Psoas muscle (tissue), 8 donors: ENCODE data around the gene MYO15B. TPM values are rescaled to one million over a fixed set of nuclear protein-coding genes. Genes with fewer than 3 reads are reported as not detected.

Source experiments
- ATAC-seq, 4 donors: fragments of 200-7000 bp; cut with Tn5 transposase; one replicate each; pipeline ENCODE4 v1.9.1; 2020; ENCODE audit warnings: moderate library complexity in 3 of 4, mild to moderate bottlenecking in 2 of 4
- DNase-seq, 2 donors: peaks; one replicate each; pipeline ENCODE4 v3.0.0-alpha.2; 2020
- H3K27ac ChIP-seq: fragments of 200-600 bp; one replicate; pipeline ENCODE4 v1.8.0; 2022
- H3K27me3 ChIP-seq, 3 donors: fragments of 200-600 bp in 1 of 3; one replicate each; pipeline versions ENCODE4 v1.6.1 to v1.8.0; 2013 to 2022; ENCODE audit warnings: low read length in 2 of 3, mild to moderate bottlenecking in 2 of 3, moderate library complexity in 1 of 3; ENCODE audit not compliant: insufficient read depth in 3 of 3
- H3K36me3 ChIP-seq, 2 donors: fragments of 200-600 bp in 1 of 2; one replicate each; pipeline versions ENCODE4 v1.6.1 to v1.8.0; 2013 to 2022; ENCODE audit warnings: low read depth in 1 of 2, mild to moderate bottlenecking in 1 of 2, moderate library complexity in 1 of 2; ENCODE audit not compliant: insufficient read depth in 1 of 2
- H3K4me1 ChIP-seq: fragments of 200-600 bp; one replicate; pipeline ENCODE4 v1.8.0; 2022
- H3K4me3 ChIP-seq: fragments of 200-600 bp; one replicate; pipeline ENCODE4 v1.8.0; 2022; ENCODE audit warnings: mild to moderate bottlenecking
- H3K9me3 ChIP-seq: fragments of 200-600 bp; one replicate; pipeline ENCODE4 v1.8.0; 2022
- CTCF ChIP-seq: fragments of 200-600 bp; IDR thresholded peaks from one replicate; pipeline ENCODE4 v1.8.0; 2022; ENCODE audit warnings: antibody characterized with exemption
- WGBS, 3 donors: extraction: QIAGEN DNeasy Blood & Tissue Kit; methylation state at CpG; one replicate each; pipeline versions ENCODE4 v1.1.6 to v1.1.7; 2013; 5-methylcytosine and 5-hydroxymethylcytosine counted together
- intact Hi-C, 2 donors: fragments of 100-400 bp; cut with DNase I; formaldehyde crosslinking; loops; one replicate each; pipeline versions ENCODE4 v1.11.0 to v1.14.2; 2022
- polyA plus RNA-seq, 3 donors: library from polyadenylated mRNA; stranded (reverse); fragments of 200-250 nt; gene quantifications; one replicate each; pipeline ENCODE4 v1.2.3, GENCODE V29; 2013
- total RNA-seq, 4 donors: library from RNA; stranded (reverse); fragmentation: NEBNext Ultra II Directional in 2 of 4; extraction: Animal tissue kit (Norgen Biotek cat#: 25700) in 2 of 4; gene quantifications; one replicate each; pipeline versions ENCODE4 v1.2.1 to v1.2.4, GENCODE V29; 2021 to 2023
- donor health status: healthy with polysubstance abuse.
- donor health status: DM: no; HTN: no; CAD: no; lungs with moderate emphysema.
- donor health status: Bipolar disorder and iron deficiency.
- donor health status: healthy.
- donor health status: DM: yes; HTN: yes; CAD: no.
- donor health status: DM: no; HTN: no; CAD: no.
- donor health status: DM: no; HTN: no; CAD: no.
- donor health status: DM: yes; HTN: yes; CAD: no.

Gene MYO15B
- total and polyA plus RNA-seq, 7 donors = 5.2 to 28.2 (median 16.7) TPM

GRCh38 chr17:75646638-75646992, 59.0 kb downstream of the MYO15B start:
- intact Hi-C loops = no loop called here
- DNase-seq = no peak

DNA sequence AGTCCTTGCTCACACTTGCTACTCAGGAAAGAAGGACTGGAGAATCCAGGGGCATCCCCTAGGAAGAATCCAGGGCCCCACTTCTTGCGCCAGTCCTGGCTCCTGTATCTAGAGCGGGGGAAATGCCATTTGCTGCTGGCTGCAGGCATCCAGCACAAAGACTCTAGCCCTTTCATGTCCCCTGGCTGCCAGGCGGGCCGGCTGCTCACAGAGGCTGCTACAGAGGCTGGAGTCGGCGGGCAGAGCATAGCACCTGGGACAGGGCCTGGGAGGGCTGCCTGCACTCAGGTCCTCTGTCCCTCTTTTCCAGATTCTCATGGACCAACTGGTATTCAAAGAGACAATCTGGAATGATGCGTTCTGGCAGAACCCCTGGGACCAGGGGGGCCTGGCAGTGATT, 59.5 kb downstream of the MYO15B start:
- H3K27ac ChIP-seq = no peak overlapping the region
- no peak overlapping the region for H3K4me3 ChIP-seq
- H3K27me3 ChIP-seq = no peaks in the 10 kb centered on the region
- TF ChIP-seq CTCF = no peak
- WGBS, 3 donors = 89 to 91% (median 90%) methylated on average over 7 of the region's 7 CpGs
- peaks cover 0 to 62% of the 10 kb centered on the region in 2 donors for H3K36me3 ChIP-seq
- intact Hi-C loops = no loop called here
- H3K4me1 ChIP-seq = no peaks in the 10 kb centered on the region
- no peak for ATAC-seq
- DNase-seq = no peak
- H3K9me3 ChIP-seq = no peaks in the 10 kb centered on the region

More at GRCh38 chr17:75646638-75646992, 59.0 kb downstream of the MYO15B start:
- Histone ChIP-seq H3K4me3 (no peak overlapping the region), H3K9me3 (no peaks in the 10 kb centered on the region), H3K36me3 (peaks cover 0 to 58% of the 10 kb centered on the region in 2 donors), H3K27me3 (no peaks in the 10 kb centered on the region), H3K4me1 (no peaks in the 10 kb centered on the region), H3K27ac (no peak overlapping the region)
- whole genome bisulfite sequencing, 3 donors = 96 to 99% (median 98%) methylated on average over 6 of the region's 6 CpGs
- ATAC-seq = peak in 1 of 4 donors; percentile 6
- TF ChIP-seq CTCF = no peak

GRCh38 chr17:75647921-75648320, 60.3 kb downstream of the MYO15B start:
- ATAC-seq = no peak

DNA sequence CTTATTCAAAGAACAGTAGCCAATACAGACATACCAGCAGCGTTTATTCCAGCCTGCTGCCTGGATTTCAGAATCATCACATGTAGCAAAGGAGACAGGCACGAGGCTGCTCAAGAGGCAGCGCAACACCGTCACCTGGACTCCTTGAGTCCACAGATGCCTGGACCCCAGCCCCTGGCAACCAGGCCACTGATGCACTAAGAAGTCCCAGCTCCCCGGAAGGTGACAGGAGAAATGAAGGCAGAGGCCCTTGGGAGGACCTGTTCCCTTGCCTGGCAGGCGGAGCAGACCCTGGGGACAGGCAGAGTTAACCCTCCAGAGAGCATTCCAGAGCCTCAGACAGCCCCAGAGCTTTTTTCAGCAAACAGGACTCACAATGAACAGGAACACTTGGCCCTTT, 62.1 kb downstream of the MYO15B start:
- intact Hi-C loops = no loop called here
- TF ChIP-seq CTCF = no peak
- H3K36me3 ChIP-seq = peaks cover 0 to 85% of the 10 kb centered on the region in 2 donors
- H3K4me3 ChIP-seq = no peak overlapping the region
- DNase-seq (no peak), ATAC-seq (no peak)
- 93 to 97% (median 94%) methylated on average over 6 of the region's 6 CpGs for WGBS, 3 donors
- H3K9me3 ChIP-seq = no peaks in the 10 kb centered on the region
- H3K4me1 ChIP-seq = no peaks in the 10 kb centered on the region
- no peak overlapping the region for H3K27ac ChIP-seq
- H3K27me3 ChIP-seq = no peaks in the 10 kb centered on the region

More at GRCh38 chr17:75647921-75648320, 60.3 kb downstream of the MYO15B start:
- Histone ChIP-seq H3K27me3 (no peaks in the 10 kb centered on the region), H3K4me1 (no peaks in the 10 kb centered on the region), H3K27ac (no peak overlapping the region), H3K4me3 (no peak overlapping the region), H3K36me3 (peaks cover 0 to 69% of the 10 kb centered on the region in 2 donors), H3K9me3 (no peaks in the 10 kb centered on the region)
- WGBS, 3 donors = 97 to 99% (median 97%) methylated on average over 7 of the region's 7 CpGs
- intact Hi-C loops = no loop called here
- TF ChIP-seq CTCF = no peak
- no peak for DNase-seq

GRCh38 chr17:75650874-75651273, 63.3 kb downstream of the MYO15B start:
- no peaks in the 10 kb centered on the region for H3K4me1 ChIP-seq
- 94 to 96% (median 96%) methylated on average over 7 of the region's 7 CpGs for WGBS, 3 donors
- H3K36me3 ChIP-seq = peaks cover 0 to 88% of the 10 kb centered on the region in 2 donors
- H3K9me3 ChIP-seq = no peaks in the 10 kb centered on the region
- intact Hi-C loops = no loop called here
- no peak overlapping the region for H3K27ac ChIP-seq
- DNase-seq = no peak
- TF ChIP-seq CTCF = no peak
- no peaks in the 10 kb centered on the region for H3K27me3 ChIP-seq
- no peak for ATAC-seq
- H3K4me3 ChIP-seq = no peak overlapping the region
